Hepatocyte (in vitro differentiated cells): ENCODE measurements around the gene HECTD4. TPM values are rescaled to one million over a fixed set of nuclear protein-coding genes. Genes with fewer than 3 reads are reported as not detected.

ENCODE experiments used
- DNase-seq: peaks from one replicate; pipeline ENCODE4 v3.0.0-alpha.2; 2016; ENCODE audit warnings: low spot score
- H2AFZ ChIP-seq: fragments of 200-600 bp; sonication (generic); 2 replicates; pipeline ENCODE4 v1.6.0; 2016; ENCODE audit warnings: antibody characterized with exemption, mild to moderate bottlenecking
- H3K27ac ChIP-seq: fragments of 200-600 bp; sonication (generic); 2 replicates; pipeline ENCODE4 v1.5.1; 2016; ENCODE audit warnings: mild to moderate bottlenecking
- H3K27me3 ChIP-seq: fragments of 200-600 bp; sonication (generic); 2 replicates; pipeline ENCODE4 v1.6.1; 2016
- H3K36me3 ChIP-seq: fragments of 200-600 bp; sonication (generic); replicated peaks from 2 replicates; pipeline ENCODE4 v1.5.1; 2016; ENCODE audit warnings: low read depth; ENCODE audit not compliant: insufficient read depth
- H3K4me1 ChIP-seq: fragments of 200-600 bp; sonication (generic); 2 replicates; pipeline ENCODE4 v1.5.1; 2016; ENCODE audit warnings: mild to moderate bottlenecking, moderate library complexity; ENCODE audit not compliant: insufficient read depth
- H3K4me2 ChIP-seq: fragments of 200-600 bp; sonication (generic); 2 replicates; pipeline ENCODE4 v1.6.0; 2016
- H3K4me3 ChIP-seq: fragments of 200-600 bp; sonication (generic); 2 replicates; pipeline ENCODE4 v1.5.1; 2016; ENCODE audit warnings: mild to moderate bottlenecking
- H3K79me2 ChIP-seq: fragments of 200-600 bp; sonication (generic); 2 replicates; pipeline ENCODE4 v1.6.0; 2017; ENCODE audit warnings: mild to moderate bottlenecking
- H3K9me2 ChIP-seq: fragments of 200-600 bp; sonication (generic); replicated peaks from 2 replicates; pipeline ENCODE4 v1.6.0; 2017; ENCODE audit warnings: mild to moderate bottlenecking; ENCODE audit not compliant: insufficient read depth
- H3K9me3 ChIP-seq: fragments of 200-600 bp; sonication (generic); 2 replicates; pipeline ENCODE4 v1.5.1; 2016; ENCODE audit warnings: low read depth, mild to moderate bottlenecking
- H4K20me1 ChIP-seq: fragments of 200-600 bp; sonication (generic); 2 replicates; pipeline ENCODE4 v1.6.0; 2016; ENCODE audit warnings: mild to moderate bottlenecking; ENCODE audit not compliant: insufficient read depth, poor library complexity, severe bottlenecking
- EZH2 ChIP-seq: fragments of 200-600 bp; sonication (generic); IDR thresholded peaks from 2 replicates; pipeline ENCODE4 v1.6.1; 2016; ENCODE audit warnings: antibody characterized with exemption, mild to moderate bottlenecking, borderline replicate concordance
- EZH2phosphoT487 ChIP-seq: fragments of 200-600 bp; sonication (generic); IDR thresholded peaks from one replicate; pipeline ENCODE4 v1.6.1; 2018; ENCODE audit warnings: antibody characterized with exemption, mild to moderate bottlenecking, low read depth, moderate library complexity; ENCODE audit not compliant: unreplicated experiment, severe bottlenecking
- WGBS: methylation state at CpG from one replicate; pipeline ENCODE4 v1.1.6; 2016; ENCODE audit warnings: low lambda C conversion rate; ENCODE audit errors: missing lambda C conversion rate; 5-methylcytosine and 5-hydroxymethylcytosine counted together
- polyA plus RNA-seq: library from polyadenylated mRNA; unstranded; fragments of >200 nt; fragmentation: Nextera tagmentation; extraction: Ambion mirVana; gene quantifications from 2 replicates; pipeline ENCODE4 v1.2.1, GENCODE V29; 2016
- total RNA-seq: library from RNA; depleted of rRNA; stranded (reverse); fragments of >200 nt; gene quantifications from 2 replicates; pipeline ENCODE4 v1.2.3, GENCODE V29; 2014
- TF ChIP-seq, protein P1 (sequence below): fragments of 200-600 bp; sonication (generic); IDR thresholded peaks from 2 replicates; pipeline ENCODE4 v1.5.1; 2016; ENCODE audit warnings: antibody characterized with exemption, mild to moderate bottlenecking; ENCODE audit not compliant: poor library complexity

Gene HECTD4
- total and polyA plus RNA-seq, 2 experiments from 2014 or later = 22.7 to 27.1 TPM

DNA sequence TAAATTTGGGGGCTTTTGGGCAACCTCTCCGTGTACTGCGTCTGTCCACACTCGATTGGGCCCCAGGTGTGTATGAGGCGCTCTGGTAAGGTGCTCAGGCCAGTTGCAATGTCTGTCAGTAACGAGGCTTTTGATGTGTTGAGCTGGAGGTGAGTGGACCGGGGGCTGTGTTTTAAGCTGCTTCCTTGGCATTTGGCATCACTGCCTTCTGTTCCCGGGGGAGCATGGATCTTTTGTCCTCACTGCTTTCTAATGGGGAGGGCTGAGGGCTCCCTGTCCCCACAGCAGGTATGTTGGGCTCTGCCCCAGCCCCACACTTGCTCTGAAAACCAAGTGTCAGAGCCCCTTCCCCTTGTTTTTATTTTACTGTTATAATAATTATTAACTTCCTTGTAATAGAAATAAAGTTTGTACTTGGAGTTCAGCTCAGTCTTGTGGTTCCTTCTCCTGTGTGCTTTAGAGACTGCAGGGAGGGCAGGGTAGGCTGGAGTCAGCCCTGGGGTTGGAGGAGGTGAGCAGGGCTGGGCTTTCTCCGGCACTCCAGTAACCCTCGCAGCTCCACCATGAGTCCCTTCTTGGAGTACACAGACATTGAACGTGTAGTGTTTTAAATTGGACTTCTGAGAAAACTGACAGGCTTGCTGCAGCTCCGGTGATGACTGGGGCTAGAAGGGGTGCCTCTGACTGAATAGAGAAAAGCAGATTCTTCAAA is 228.9 kb downstream of the HECTD4 start:
- no peak for TF ChIP-seq EZH2
- TF ChIP-seq, protein P1, sequence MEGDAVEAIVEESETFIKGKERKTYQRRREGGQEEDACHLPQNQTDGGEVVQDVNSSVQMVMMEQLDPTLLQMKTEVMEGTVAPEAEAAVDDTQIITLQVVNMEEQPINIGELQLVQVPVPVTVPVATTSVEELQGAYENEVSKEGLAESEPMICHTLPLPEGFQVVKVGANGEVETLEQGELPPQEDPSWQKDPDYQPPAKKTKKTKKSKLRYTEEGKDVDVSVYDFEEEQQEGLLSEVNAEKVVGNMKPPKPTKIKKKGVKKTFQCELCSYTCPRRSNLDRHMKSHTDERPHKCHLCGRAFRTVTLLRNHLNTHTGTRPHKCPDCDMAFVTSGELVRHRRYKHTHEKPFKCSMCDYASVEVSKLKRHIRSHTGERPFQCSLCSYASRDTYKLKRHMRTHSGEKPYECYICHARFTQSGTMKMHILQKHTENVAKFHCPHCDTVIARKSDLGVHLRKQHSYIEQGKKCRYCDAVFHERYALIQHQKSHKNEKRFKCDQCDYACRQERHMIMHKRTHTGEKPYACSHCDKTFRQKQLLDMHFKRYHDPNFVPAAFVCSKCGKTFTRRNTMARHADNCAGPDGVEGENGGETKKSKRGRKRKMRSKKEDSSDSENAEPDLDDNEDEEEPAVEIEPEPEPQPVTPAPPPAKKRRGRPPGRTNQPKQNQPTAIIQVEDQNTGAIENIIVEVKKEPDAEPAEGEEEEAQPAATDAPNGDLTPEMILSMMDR = no peak
- TF ChIP-seq EZH2phosphoT487 = no peak
- Histone ChIP-seq H3K27ac (no peak overlapping the region), H4K20me1 (no peaks in the 10 kb centered on the region), H3K9me2 (no peaks in the 10 kb centered on the region), H3K36me3 (no peaks in the 10 kb centered on the region), H2AFZ (no peak overlapping the region), H3K27me3 (no peaks in the 10 kb centered on the region), H3K4me2 (no peak overlapping the region), H3K9me3 (no peaks in the 10 kb centered on the region), H3K79me2 (no peaks in the 10 kb centered on the region), H3K4me1 (peaks cover 8% of the 10 kb centered on the region), H3K4me3 (no peak overlapping the region)
- no peak for DNase-seq
- 96% methylated on average over 11 of the region's 11 CpGs for WGBS

DNA sequence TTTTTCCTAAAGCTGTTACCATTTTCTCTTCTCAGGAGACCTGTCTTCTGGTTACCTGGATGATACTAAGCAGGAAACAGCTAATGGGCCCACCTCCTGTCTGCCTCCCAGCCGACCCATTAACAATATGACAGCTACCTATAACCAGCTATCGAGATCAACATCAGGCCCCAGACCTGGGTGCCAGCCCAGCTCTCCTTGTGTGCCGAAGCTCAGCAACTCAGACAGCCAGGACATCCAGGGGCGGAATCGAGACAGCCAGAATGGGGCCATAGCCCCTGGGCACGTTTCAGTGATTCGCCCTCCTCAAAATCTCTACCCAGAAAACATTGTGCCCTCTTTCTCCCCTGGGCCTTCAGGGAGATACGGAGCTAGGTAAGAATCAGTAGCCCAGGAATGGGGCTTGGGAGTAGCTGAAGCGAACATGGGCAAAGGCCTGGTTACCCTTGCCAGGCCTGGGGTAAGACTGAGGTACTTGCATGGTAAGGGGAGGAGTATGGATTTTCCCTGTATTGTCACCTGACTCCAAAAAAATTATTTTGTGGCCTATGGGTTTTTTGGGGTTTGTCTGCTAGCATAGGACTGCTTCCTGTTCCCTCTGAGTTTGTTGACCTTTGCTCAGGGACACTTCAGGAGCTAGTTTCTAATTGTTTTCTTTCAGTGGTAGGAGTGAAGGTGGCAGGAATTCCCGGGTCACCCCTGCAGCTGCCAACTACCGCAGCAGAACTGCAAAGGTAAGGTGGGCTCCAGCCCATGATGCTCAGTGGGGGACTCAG is 230.3 kb downstream of the HECTD4 start:
- TF ChIP-seq, protein P1 = no peak
- TF ChIP-seq EZH2 = no peak
- TF ChIP-seq EZH2phosphoT487 = no peak
- H3K4me2 ChIP-seq = no peak overlapping the region
- H3K9me3 ChIP-seq = no peaks in the 10 kb centered on the region
- no peak overlapping the region for H3K4me3 ChIP-seq
- H3K27me3 ChIP-seq = no peaks in the 10 kb centered on the region
- no peak overlapping the region for H2AFZ ChIP-seq
- H4K20me1 ChIP-seq = no peaks in the 10 kb centered on the region
- no peaks in the 10 kb centered on the region for H3K9me2 ChIP-seq
- H3K27ac ChIP-seq = no peak overlapping the region
- H3K36me3 ChIP-seq = no peaks in the 10 kb centered on the region
- H3K79me2 ChIP-seq = no peaks in the 10 kb centered on the region
- 96% methylated on average over 11 of the region's 11 CpGs for WGBS
- DNase-seq = no peak
- H3K4me1 ChIP-seq = peaks cover 8% of the 10 kb centered on the region

DNA sequence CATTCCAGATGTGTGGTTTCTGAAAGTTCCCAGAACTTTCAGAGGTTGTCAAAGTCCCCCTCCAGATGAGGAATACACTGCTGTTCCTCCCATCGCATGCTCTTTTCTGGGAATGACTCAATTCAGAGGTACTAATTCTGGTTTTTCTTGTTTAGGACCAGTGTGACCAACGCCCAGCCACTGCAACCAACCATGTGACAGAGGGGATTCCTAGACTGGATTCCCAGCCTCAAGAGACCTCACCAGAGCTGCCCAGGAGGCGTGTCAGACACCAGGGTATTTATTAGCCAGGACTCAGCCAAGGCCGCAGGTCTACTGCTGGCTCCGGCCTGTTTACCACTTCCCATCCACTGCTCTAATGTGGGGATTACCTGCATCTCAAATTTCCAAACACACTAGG is 232.6 kb downstream of the HECTD4 start:
- Histone ChIP-seq H3K9me2 (no peaks in the 10 kb centered on the region), H3K79me2 (no peaks in the 10 kb centered on the region), H2AFZ (no peak overlapping the region), H4K20me1 (no peaks in the 10 kb centered on the region), H3K36me3 (no peaks in the 10 kb centered on the region), H3K4me1 (peaks cover 8% of the 10 kb centered on the region), H3K27me3 (no peaks in the 10 kb centered on the region), H3K27ac (peak overlapping the region; percentile 56), H3K9me3 (no peaks in the 10 kb centered on the region), H3K4me3 (no peak overlapping the region), H3K4me2 (no peak overlapping the region)
- TF ChIP-seq EZH2 (no peak), EZH2phosphoT487 (no peak)
- TF ChIP-seq, protein P1 = no peak
- WGBS = 62% methylated on average over 5 of the region's 5 CpGs
- peak; percentile 63 for DNase-seq
